SH-SY5Y (cell line): ENCODE measurements around the gene SCML1.

Experiments used
- GATA2 ChIP-seq: IDR thresholded peaks from 2 replicates; pipeline ENCODE4 v1.6.1; 2011; ENCODE audit warnings: mild to moderate bottlenecking, low read depth, low read length
- GATA3 ChIP-seq: IDR thresholded peaks from 2 replicates; pipeline ENCODE4 v1.6.1; 2011; ENCODE audit warnings: low read depth, mild to moderate bottlenecking, low read length, moderate library complexity

DNA sequence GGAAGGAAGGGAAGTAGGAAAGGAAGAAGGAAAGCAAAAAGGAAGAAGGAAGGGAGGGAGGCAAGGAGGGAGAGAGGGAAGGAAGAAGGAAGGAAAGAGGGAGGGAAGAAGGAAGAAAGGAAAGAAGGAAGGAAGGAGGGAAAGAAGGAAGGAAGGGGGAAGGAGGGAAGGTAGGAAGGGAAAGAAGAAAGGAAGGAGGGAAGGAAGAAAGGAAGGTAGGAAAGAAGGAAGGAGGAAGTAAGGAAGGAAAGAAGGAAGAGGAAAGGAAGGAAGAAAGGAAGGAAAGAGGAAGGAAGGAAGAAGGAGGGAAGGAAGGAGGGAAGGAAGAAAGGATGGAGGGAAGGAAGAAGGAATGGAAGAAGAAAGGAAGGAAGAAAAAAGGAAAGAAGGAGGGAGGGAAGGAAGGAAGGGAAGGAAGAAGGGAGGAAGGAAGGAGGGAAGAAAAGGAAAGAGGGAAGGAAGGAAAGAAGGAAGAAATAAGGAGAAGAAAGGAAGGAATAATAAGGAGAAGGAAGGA, 18.6 kb upstream of the SCML1 start:
- TF ChIP-seq GATA2 (no peak), GATA3 (no peak)
